ENCODE results near the gene ASPSCR1. TPM values are rescaled to one million over a fixed set of nuclear protein-coding genes. Genes with fewer than 3 reads are reported as not detected.

The ASPSCR1 gene
- total RNA-seq, 2 experiments from 2014 or later: 77.8 to 89.1 TPM

- no TSS peak for BruUV-seq (replicated peaks)
- CTCF ChIA-PET (ENCODE audit: unreplicated experiment): interaction anchor here (0.6 to 0.8 kb wide), 2 partner anchors 11 to 13 kb away, joined by 3 read pairs; partner anchors contain the start of gene DCXR
- Histone ChIP-seq H4K20me1 (ENCODE audit: insufficient read depth, low read length) (no peaks in the 10 kb centered on the region), H3K9me2 (ENCODE audit: insufficient read depth, low read length) (no peaks in the 10 kb centered on the region), H3K4me1 (ENCODE audit: insufficient read depth, low read length, poor library complexity, severe bottlenecking) (peaks cover 21% of the 10 kb centered on the region), H3K4me3 (ENCODE audit: low read depth, low read length, poor library complexity, severe bottlenecking) (no peak overlapping the region), H2AFZ (ENCODE audit: low read length) (no peak overlapping the region), H3K9me3 (ENCODE audit: low read length) (no peaks in the 10 kb centered on the region), H3K36me3 (ENCODE audit: insufficient read depth, low read length) (peaks cover 9% of the 10 kb centered on the region; the same call in 1 of the 2 replicates), H3K4me2 (ENCODE audit: low read length) (no peak overlapping the region), H3K27ac (ENCODE audit: low read depth, low read length, poor library complexity, severe bottlenecking) (no peak overlapping the region), H3K79me2 (ENCODE audit: insufficient read depth, low read depth, low read length) (peaks cover 8% of the 10 kb centered on the region; the same call in 1 of the 2 replicates)
- intact Hi-C loops (cut with micrococcal nuclease; ENCODE audit: unreplicated experiment): no loop called here
- no peak for DNase-seq (ENCODE audit: low spot score)
- TF ChIP-seq EZH2phosphoT487 (IDR thresholded peaks at IDR 0.05; ENCODE audit: borderline replicate concordance, low read depth, low read length): no peak
- TF ChIP-seq CTCF (conservative IDR thresholded peaks at IDR 0.05; ENCODE audit: low read length): no peak
- POLR2A ChIA-PET: interaction anchor here (1.0 kb wide), 1 partner anchor 11 kb away, joined by 3 read pairs; the partner anchor contains the start of gene DCXR
These were observed 71.7 kb downstream of the ASPSCR1 start for GRCh38 chr17:82049106-82049505.

- DNase-seq (ENCODE audit: low spot score): no peak
- POLR2A ChIA-PET: interaction anchor here (1.0 kb wide), 1 partner anchor 11 kb away, joined by 3 read pairs; the partner anchor contains the start of gene DCXR
- CTCF ChIA-PET (ENCODE audit: unreplicated experiment): interaction anchor here (0.6 to 0.8 kb wide), 2 partner anchors 12 to 14 kb away, joined by 3 read pairs; partner anchors contain the start of gene DCXR
- no TSS peak for BruUV-seq (replicated peaks)
- no peaks in the 10 kb centered on the region for H3K9me2 ChIP-seq (ENCODE audit: insufficient read depth, low read length)
- no peak overlapping the region for H3K4me3 ChIP-seq (ENCODE audit: low read depth, low read length, poor library complexity, severe bottlenecking)
- H3K36me3 ChIP-seq (ENCODE audit: insufficient read depth, low read length): peaks cover 14% of the 10 kb centered on the region; the same call in 1 of the 2 replicates
- H3K9me3 ChIP-seq (ENCODE audit: low read length): no peaks in the 10 kb centered on the region
- peaks cover 21% of the 10 kb centered on the region for H3K4me1 ChIP-seq (ENCODE audit: insufficient read depth, low read length, poor library complexity, severe bottlenecking)
- H3K27ac ChIP-seq (ENCODE audit: low read depth, low read length, poor library complexity, severe bottlenecking): no peak overlapping the region
- no peaks in the 10 kb centered on the region for H4K20me1 ChIP-seq (ENCODE audit: insufficient read depth, low read length)
- intact Hi-C loops (cut with micrococcal nuclease; ENCODE audit: unreplicated experiment): no loop called here
- no peak overlapping the region for H2AFZ ChIP-seq (ENCODE audit: low read length)
- no peak overlapping the region for H3K4me2 ChIP-seq (ENCODE audit: low read length)
- TF ChIP-seq EZH2phosphoT487 (IDR thresholded peaks at IDR 0.05; ENCODE audit: borderline replicate concordance, low read depth, low read length) (no peak), CTCF (conservative IDR thresholded peaks at IDR 0.05; ENCODE audit: low read length) (no peak)
- H3K79me2 ChIP-seq (ENCODE audit: insufficient read depth, low read depth, low read length): peaks cover 8% of the 10 kb centered on the region; the same call in 1 of the 2 replicates
These were observed 72.1 kb downstream of the ASPSCR1 start for GRCh38 chr17:82049521-82049971.

DNA sequence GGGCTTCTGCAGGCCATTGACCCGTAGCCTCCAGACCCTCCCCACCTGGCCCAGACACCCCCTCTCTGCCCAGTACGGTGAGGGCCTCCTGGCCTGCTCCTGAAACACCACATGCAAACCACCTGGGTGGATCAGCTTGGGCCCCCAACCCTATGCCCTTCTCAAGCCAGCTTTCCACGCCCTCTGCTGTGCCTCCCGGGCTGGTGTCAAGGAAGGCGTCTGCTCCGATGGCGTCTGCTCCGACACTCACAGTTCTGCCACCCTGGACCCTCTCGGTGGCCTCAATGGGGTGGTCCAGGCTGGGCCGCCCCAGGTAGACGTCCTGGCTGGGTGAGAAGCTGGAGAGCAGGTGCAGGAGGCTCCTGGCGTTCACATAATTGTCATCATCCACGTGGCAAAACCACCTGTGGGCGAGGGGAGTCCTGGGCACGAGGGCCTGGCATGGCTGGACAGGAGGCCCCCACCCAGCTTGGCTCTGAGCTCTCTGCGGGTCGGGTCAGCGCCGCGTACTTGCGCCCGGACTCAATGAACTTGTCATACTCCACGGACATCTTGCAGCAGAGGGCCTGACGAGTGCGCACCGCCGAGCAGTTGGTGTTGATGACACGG, 72.8 kb downstream of the ASPSCR1 start:
- H3K79me2 ChIP-seq (ENCODE audit: insufficient read depth, low read depth, low read length): peaks cover 8% of the 10 kb centered on the region; the same call in 1 of the 2 replicates
- CTCF ChIA-PET (ENCODE audit: unreplicated experiment): no interaction called here

More for the DNA sequence above, 72.8 kb downstream of the ASPSCR1 start:
- Histone ChIP-seq H3K9me3 (ENCODE audit: low read length) (no peaks in the 10 kb centered on the region), H3K4me3 (ENCODE audit: low read depth, low read length, poor library complexity, severe bottlenecking) (peak overlapping the region; percentile 75), H3K4me1 (ENCODE audit: insufficient read depth, low read length, poor library complexity, severe bottlenecking) (peaks cover 21% of the 10 kb centered on the region), H3K27ac (ENCODE audit: low read depth, low read length, poor library complexity, severe bottlenecking) (no peak overlapping the region), H3K4me2 (ENCODE audit: low read length) (peak overlapping the region; percentile 89), H2AFZ (ENCODE audit: low read length) (no peak overlapping the region), H4K20me1 (ENCODE audit: insufficient read depth, low read length) (no peaks in the 10 kb centered on the region), H3K36me3 (ENCODE audit: insufficient read depth, low read length) (peaks cover 21% of the 10 kb centered on the region; the same call in 1 of the 2 replicates), H3K9me2 (ENCODE audit: insufficient read depth, low read length) (no peaks in the 10 kb centered on the region)
- POLR2A ChIA-PET: interaction anchor here (1.0 kb wide), 1 partner anchor 12 kb away, joined by 3 read pairs; the partner anchor contains the start of gene DCXR
- DNase-seq (ENCODE audit: low spot score): no peak
- intact Hi-C loops (cut with micrococcal nuclease; ENCODE audit: unreplicated experiment): no loop called here
- BruUV-seq (replicated peaks): TSS peak; percentile 46
- TF ChIP-seq EZH2phosphoT487 (IDR thresholded peaks at IDR 0.05; ENCODE audit: borderline replicate concordance, low read depth, low read length) (no peak), CTCF (conservative IDR thresholded peaks at IDR 0.05; ENCODE audit: low read length) (no peak)
